Trophoblast cell (in vitro differentiated cells and primary cell): ENCODE measurements around the gene SF3B6. TPM values are rescaled to one million over a fixed set of nuclear protein-coding genes. Genes with fewer than 3 reads are reported as not detected.

Experiments
- DNase-seq, 2 donors: peaks; one replicate each; pipeline ENCODE4 v3.0.0-alpha.2; 2016
- H2AFZ ChIP-seq: 2 replicates; pipeline ENCODE4 v1.6.1; 2013; ENCODE audit warnings: low read length, moderate library complexity, mild to moderate bottlenecking; ENCODE audit not compliant: insufficient read depth, poor library complexity
- H2AK5ac ChIP-seq: 2 replicates; pipeline ENCODE4 v1.6.1; 2013; ENCODE audit warnings: mild to moderate bottlenecking, low read length
- H2BK120ac ChIP-seq: 2 replicates; pipeline ENCODE4 v1.6.1; 2013; ENCODE audit warnings: low read length, mild to moderate bottlenecking, moderate library complexity; ENCODE audit not compliant: insufficient read depth, poor library complexity
- H2BK12ac ChIP-seq: 2 replicates; pipeline ENCODE4 v1.6.1; 2013; ENCODE audit warnings: mild to moderate bottlenecking, low read length, moderate library complexity
- H2BK5ac ChIP-seq: 2 replicates; pipeline ENCODE4 v1.6.1; 2013; ENCODE audit warnings: low read length, low read depth, moderate library complexity, mild to moderate bottlenecking; ENCODE audit not compliant: poor library complexity
- H3K14ac ChIP-seq: 2 replicates; pipeline ENCODE4 v1.6.1; 2013; ENCODE audit warnings: mild to moderate bottlenecking, low read length
- H3K18ac ChIP-seq: 2 replicates; pipeline ENCODE4 v1.6.1; 2013; ENCODE audit warnings: mild to moderate bottlenecking, low read length
- H3K23ac ChIP-seq: 2 replicates; pipeline ENCODE4 v1.6.1; 2013; ENCODE audit warnings: low read length
- H3K27ac ChIP-seq: 2 replicates; pipeline ENCODE4 v1.5.1; 2013; ENCODE audit warnings: low read depth, mild to moderate bottlenecking, inconsistent platforms, low read length, moderate library complexity
- H3K27me3 ChIP-seq: 2 replicates; pipeline ENCODE4 v1.6.1; 2013; ENCODE audit warnings: inconsistent platforms, mild to moderate bottlenecking, low read length, moderate library complexity; ENCODE audit not compliant: insufficient read depth
- H3K36me3 ChIP-seq, 2 experiments: 1 replicate in 1 of 2; 2 replicates in 1 of 2; pipeline ENCODE4 v1.6.1; 2013; ENCODE audit warnings: low read length in 2 of 2, mild to moderate bottlenecking in 2 of 2, moderate library complexity in 1 of 2; ENCODE audit not compliant: insufficient read depth in 2 of 2, control insufficient read depth in 1 of 2
- H3K4ac ChIP-seq: 2 replicates; pipeline ENCODE4 v1.6.1; 2013; ENCODE audit warnings: low read depth, mild to moderate bottlenecking, low read length, moderate library complexity
- H3K4me1 ChIP-seq, 2 experiments: 1 replicate in 1 of 2; 2 replicates in 1 of 2; pipeline ENCODE4 v1.6.1; 2013; ENCODE audit warnings: low read length in 2 of 2, mild to moderate bottlenecking in 2 of 2, moderate library complexity in 1 of 2; ENCODE audit not compliant: insufficient read depth in 2 of 2, control insufficient read depth in 1 of 2
- H3K4me2 ChIP-seq: 2 replicates; pipeline ENCODE4 v1.6.1; 2013; ENCODE audit warnings: inconsistent platforms, mild to moderate bottlenecking, low read length, moderate library complexity
- H3K4me3 ChIP-seq: 2 replicates; pipeline ENCODE4 v1.5.1; 2013; ENCODE audit warnings: mild to moderate bottlenecking, low read depth, low read length, inconsistent platforms
- H3K79me1 ChIP-seq: one replicate; pipeline ENCODE4 v1.6.1; 2013; ENCODE audit warnings: low read length
- H3K79me2 ChIP-seq: 2 replicates; pipeline ENCODE4 v1.6.1; 2013; ENCODE audit warnings: low read length, mild to moderate bottlenecking; ENCODE audit not compliant: control insufficient read depth, insufficient read depth, poor library complexity
- H3K9ac ChIP-seq: 2 replicates; pipeline ENCODE4 v1.6.1; 2013; ENCODE audit warnings: mild to moderate bottlenecking, low read length
- H3K9me3 ChIP-seq: 2 replicates; pipeline ENCODE4 v1.6.1; 2013; ENCODE audit warnings: low read depth, mild to moderate bottlenecking, control low read depth, inconsistent platforms, low read length; ENCODE audit not compliant: insufficient read depth
- H4K12ac ChIP-seq: 2 replicates; pipeline ENCODE4 v1.6.1; 2013; ENCODE audit warnings: low read depth, mild to moderate bottlenecking, low read length, moderate library complexity
- H4K8ac ChIP-seq: 2 replicates; pipeline ENCODE4 v1.6.1; 2013; ENCODE audit warnings: low read depth, mild to moderate bottlenecking, low read length, moderate library complexity
- H4K91ac ChIP-seq: one replicate; pipeline ENCODE4 v1.6.1; 2013; ENCODE audit warnings: low read depth, mild to moderate bottlenecking, low read length, moderate library complexity
- WGBS: extraction: QIAGEN DNeasy Blood & Tissue Kit; methylation state at CpG from one replicate; pipeline ENCODE4 v1.1.7; 2013; ENCODE audit warnings: missing lambda C conversion rate; ENCODE audit not compliant: insufficient read length, insufficient coverage; ENCODE audit errors: extremely low coverage; 5-methylcytosine and 5-hydroxymethylcytosine counted together
- polyA plus RNA-seq: library from polyadenylated mRNA; stranded (reverse); fragments of 200-250 nt; gene quantifications from 2 replicates; pipeline ENCODE4 v1.2.3, GENCODE V29; 2013

SF3B6 gene, protein sequence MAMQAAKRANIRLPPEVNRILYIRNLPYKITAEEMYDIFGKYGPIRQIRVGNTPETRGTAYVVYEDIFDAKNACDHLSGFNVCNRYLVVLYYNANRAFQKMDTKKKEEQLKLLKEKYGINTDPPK
- polyA plus RNA-seq = 204 and 206 TPM in 2 replicates

DNA sequence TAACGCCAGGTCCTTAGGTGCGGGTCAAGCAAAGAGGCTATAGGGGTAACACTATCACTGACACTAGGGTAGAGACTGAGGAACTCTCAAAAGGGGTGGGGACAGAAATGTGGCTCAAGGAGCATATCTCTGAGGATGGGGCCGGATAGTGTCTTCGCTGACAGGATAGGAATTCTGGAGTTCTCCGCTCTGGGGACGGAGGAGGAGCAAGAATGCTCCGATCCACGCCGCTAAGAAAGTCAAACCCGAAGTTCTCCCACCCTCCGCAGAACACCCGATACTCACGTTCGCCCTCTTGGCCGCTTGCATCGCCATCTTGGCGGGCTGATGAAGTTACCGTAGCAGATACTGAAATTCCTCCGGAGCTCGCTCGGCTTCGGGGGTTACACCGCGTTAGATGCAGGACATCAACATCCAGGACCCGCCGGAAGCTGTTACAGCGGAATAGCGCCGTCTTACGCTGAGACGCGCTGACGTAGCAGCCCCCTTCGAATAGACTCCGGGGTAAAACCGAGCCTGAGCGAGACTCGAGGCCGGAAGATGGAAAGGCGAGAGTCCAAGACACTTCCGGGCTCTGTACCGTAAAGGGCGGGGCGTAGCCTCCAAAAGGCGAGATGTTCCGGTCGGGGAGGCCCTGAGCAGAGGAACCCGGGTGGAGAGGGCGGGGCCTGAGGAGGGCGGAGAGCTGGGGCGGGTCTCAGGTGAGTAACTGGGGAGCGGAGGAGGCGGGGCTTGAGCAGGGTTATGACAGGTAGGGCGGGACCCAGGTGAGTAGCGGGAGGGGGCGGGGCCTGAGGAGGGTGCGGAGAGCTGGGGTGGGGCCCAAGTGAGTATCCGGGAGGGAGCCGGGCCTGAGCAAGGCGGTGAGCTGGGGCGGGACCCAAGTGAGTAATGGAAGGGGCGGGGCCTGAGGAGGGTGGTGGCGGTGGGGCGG is at the start of gene SF3B6:
SF3B6 (minus strand) TSS at position 412 of the 934 bp plus-strand sequence; CDS start at position 315, 97 bp downstream.
- Histone ChIP-seq H3K4me2 (peak within 1 kb of the TSS; percentile 93), H3K9ac (peak within 1 kb of the TSS; percentile 81), H4K91ac (peak within 1 kb of the TSS; percentile 67), H4K8ac (peak within 1 kb of the TSS; percentile 86), H3K36me3 (peaks cover 6 to 15% of the 10 kb centered on the region in 2 experiments), H3K4me3 (peak within 1 kb of the TSS; percentile 90), H2BK5ac (no peak within 1 kb of the TSS), H3K27ac (peak within 1 kb of the TSS; percentile 50), H3K4ac (peak within 1 kb of the TSS; percentile 11), H3K23ac (no peak within 1 kb of the TSS), H3K4me1 (peaks cover 0 to 6% of the 10 kb centered on the region in 2 experiments), H2BK12ac (no peak within 1 kb of the TSS), H2BK120ac (no peak within 1 kb of the TSS), H4K12ac (peak within 1 kb of the TSS; percentile 56), H3K27me3 (no peaks in the 10 kb centered on the region), H3K18ac (peak within 1 kb of the TSS; percentile 51), H2AFZ (peak within 1 kb of the TSS; percentile 66), H3K9me3 (no peaks in the 10 kb centered on the region), H3K79me2 (peaks cover 3% of the 10 kb centered on the region), H2AK5ac (no peak within 1 kb of the TSS), H3K14ac (peak within 1 kb of the TSS; percentile 43), H3K79me1 (peaks cover 8% of the 10 kb centered on the region)
- peak; percentile 99 to 100 for DNase-seq
- no CpG with 5 or more reads among the region's 64 CpGs for WGBS

- Histone ChIP-seq H3K4me3 (peak overlapping the region; percentile 91), H3K14ac (peak overlapping the region; percentile 97), H4K8ac (peak overlapping the region; percentile 95), H3K79me2 (peaks cover 8% of the 10 kb centered on the region), H3K18ac (peak overlapping the region; percentile 54), H2BK120ac (peak overlapping the region; percentile 85), H3K4me2 (peak overlapping the region; percentile 83), H3K36me3 (no peaks in the 10 kb centered on the region), H4K91ac (peak overlapping the region; percentile 78), H4K12ac (peak overlapping the region; percentile 84), H2BK5ac (peak overlapping the region; percentile 87), H2AFZ (peak overlapping the region; percentile 99), H3K27me3 (no peaks in the 10 kb centered on the region), H3K27ac (peak overlapping the region; percentile 69), H3K4ac (peak overlapping the region; percentile 9), H3K79me1 (peaks cover 12% of the 10 kb centered on the region), H3K4me1 (peaks cover 0 to 3% of the 10 kb centered on the region in 2 experiments), H2BK12ac (peak overlapping the region; percentile 38), H3K9ac (peak overlapping the region; percentile 92), H2AK5ac (no peak overlapping the region), H3K9me3 (peaks cover 2% of the 10 kb centered on the region), H3K23ac (no peak overlapping the region)
- no peak for DNase-seq
- no CpG with 5 or more reads among the region's 9 CpGs for WGBS
Observed at GRCh38 chr2:24123922-24124580, 47.9 kb upstream of the SF3B6 start.

DNA sequence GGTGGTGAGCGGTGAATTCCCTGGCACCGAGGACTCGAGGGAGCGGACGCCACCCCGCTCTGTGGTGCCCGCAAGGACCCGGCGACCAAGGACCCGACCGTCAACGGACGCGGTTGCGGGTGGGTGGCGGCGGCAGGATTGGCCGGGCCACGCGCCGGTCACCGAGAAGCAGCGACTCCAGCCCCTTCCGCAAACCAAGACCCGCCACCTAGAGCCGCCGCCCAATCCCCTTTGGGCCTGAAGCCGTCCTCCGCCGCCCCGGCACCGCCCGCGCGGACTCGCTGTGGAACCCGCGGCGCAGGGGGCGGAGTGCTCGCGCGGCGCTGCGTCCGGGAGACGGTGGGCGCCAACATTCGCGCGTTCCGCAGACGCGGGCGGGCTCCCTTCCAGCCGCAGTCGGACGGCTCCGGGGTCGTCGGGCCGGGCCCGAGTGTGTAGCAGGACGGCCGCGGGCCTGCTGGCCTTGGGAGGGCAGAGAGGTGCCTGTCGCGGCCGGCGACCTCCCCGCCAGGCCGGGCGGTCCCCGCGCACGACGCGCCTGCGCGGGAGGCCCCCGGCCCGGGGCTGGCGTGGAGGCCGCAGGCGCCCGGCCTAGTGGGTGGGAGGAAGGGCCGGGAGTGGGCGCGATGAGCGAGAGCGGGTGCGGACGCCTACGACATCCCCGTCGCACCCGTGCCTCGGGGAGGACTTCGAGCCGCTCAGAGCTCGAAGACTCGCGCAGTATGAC is 47.2 kb upstream of the SF3B6 start, which contains the start of the genes FAM228B and PFN4:
FAM228B (plus strand) TSS at position 275 of the 727 bp plus-strand sequence. CDS start 893 bp downstream, outside the sequence.
PFN4 (minus strand) TSS at position 140 of the 727 bp plus-strand sequence. CDS start 799 bp downstream, outside the sequence.
- Histone ChIP-seq H2BK120ac (peak within 1 kb of the TSS; percentile 85), H3K27ac (peak within 1 kb of the TSS; percentile 69), H3K79me1 (peaks cover 12% of the 10 kb centered on the region), H3K4me1 (peaks cover 0 to 3% of the 10 kb centered on the region in 2 experiments), H3K9ac (peak within 1 kb of the TSS; percentile 92), H3K18ac (peak within 1 kb of the TSS; percentile 60), H2AK5ac (no peak within 1 kb of the TSS), H3K4me2 (peak within 1 kb of the TSS; percentile 83), H3K4ac (peak within 1 kb of the TSS; percentile 9), H3K23ac (no peak within 1 kb of the TSS), H3K9me3 (peaks cover 2% of the 10 kb centered on the region), H3K14ac (peak within 1 kb of the TSS; percentile 97), H2AFZ (peak within 1 kb of the TSS; percentile 99), H2BK12ac (peak within 1 kb of the TSS; percentile 38), H4K91ac (peak within 1 kb of the TSS; percentile 78), H2BK5ac (peak within 1 kb of the TSS; percentile 87), H3K27me3 (no peaks in the 10 kb centered on the region), H4K12ac (peak within 1 kb of the TSS; percentile 84), H3K36me3 (no peaks in the 10 kb centered on the region), H3K79me2 (peaks cover 8% of the 10 kb centered on the region), H4K8ac (peak within 1 kb of the TSS; percentile 95), H3K4me3 (peak within 1 kb of the TSS; percentile 91)
- no CpG with 5 or more reads among the region's 103 CpGs for WGBS
- DNase-seq = peak; percentile 59 to 76
